HepG2 (cell line): Measurements from ENCODE around the gene AKAP12. TPM values are rescaled to one million over a fixed set of nuclear protein-coding genes. Genes with fewer than 3 reads are reported as not detected.

Experiments
- ATAC-seq: fragments of 200-7000 bp; cut with Tn5 transposase; 3 replicates; pipeline ENCODE4 v1.9.1; 2020; ENCODE audit warnings: mild to moderate bottlenecking, moderate library complexity
- BruUV-seq: library from RNA; stranded (reverse); fragments of 400-500 nt; replicated peaks from 2 replicates; lab custom pipeline; 2021; lab: Mats Ljungman, UMichigan
- CTCF ChIA-PET: fragments of 300-600 bp; formaldehyde crosslinking; extraction: SDS; loops from one replicate; lab custom pipeline; 2021; ENCODE audit warnings: low total read pairs, inconsistent platforms, low intra/inter-chr PET ratio; lab: Yijun Ruan, JAX
- POLR2A ChIA-PET: fragments of 350-600 bp; sonication (Branson Sonifier 250); formaldehyde crosslinking; loops from one replicate; lab custom pipeline; 2020; ENCODE audit warnings: antibody characterized with exemption, inconsistent platforms; lab: Yijun Ruan, JAX
- DNase-seq: peaks from one replicate; pipeline ENCODE4 v3.0.0-alpha.2; 2015; ENCODE audit warnings: low spot score
- FAIRE-seq: peaks from 3 replicates; lab custom pipeline; 2011; peaks lifted over from hg19 to GRCh38; lab: Jason Lieb, UNC
- H2AFZ ChIP-seq: one replicate; pipeline ENCODE4 v1.6.1; 2011; ENCODE audit warnings: low read length, inconsistent platforms
- H3K27ac ChIP-seq: fragments of 300-600 bp; 3 replicates; pipeline ENCODE4 v1.8.0; 2011; ENCODE audit warnings: mixed run types, mild to moderate bottlenecking, mixed read lengths, low read length, inconsistent platforms; ENCODE audit not compliant: insufficient read depth; ENCODE audit errors: extremely low read length
- H3K27me3 ChIP-seq, 2 experiments: fragments of 200-600 bp in 1 of 2; 2 replicates in 1 of 2; 3 replicates in 1 of 2; pipeline versions ENCODE4 v1.6.0 to v1.8.0; 2011; ENCODE audit warnings: low read length in 2 of 2, mild to moderate bottlenecking in 2 of 2, moderate library complexity in 2 of 2, inconsistent platforms in 1 of 2; ENCODE audit not compliant: insufficient read depth in 2 of 2, control insufficient read depth in 1 of 2
- H3K36me3 ChIP-seq, 2 experiments: fragments of 200-600 bp in 1 of 2; replicated peaks in 1 of 2; 2 replicates in 1 of 2; 3 replicates in 1 of 2; pipeline versions ENCODE4 v1.5.1 to v1.8.0; 2011; ENCODE audit warnings: low read length in 2 of 2, inconsistent platforms in 1 of 2; ENCODE audit not compliant: insufficient read depth in 2 of 2, control insufficient read depth in 1 of 2
- H3K4me1 ChIP-seq: 2 replicates; pipeline ENCODE4 v1.5.1; 2012; ENCODE audit warnings: low read length, inconsistent platforms; ENCODE audit not compliant: insufficient read depth
- H3K4me2 ChIP-seq: 2 replicates; pipeline ENCODE4 v1.6.0; 2011; ENCODE audit warnings: low read depth, low read length, inconsistent platforms
- H3K4me3 ChIP-seq, 3 experiments: fragments of 200-600 bp in 1 of 3; sonication (generic), shearing (Covaris generic) in 1 of 3; replicated peaks in 1 of 3; 2 replicates each; pipeline ENCODE4 v1.5.1; 2011 to 2016; ENCODE audit warnings: low read length in 3 of 3, inconsistent platforms in 2 of 3, low read depth in 2 of 3, mild to moderate bottlenecking in 2 of 3, control low read depth in 1 of 3, mixed read lengths in 1 of 3; ENCODE audit not compliant: insufficient read depth in 1 of 3
- H3K79me2 ChIP-seq: one replicate; pipeline ENCODE4 v1.6.1; 2011; ENCODE audit warnings: low read length, inconsistent platforms; ENCODE audit not compliant: insufficient read depth
- H3K9ac ChIP-seq: 2 replicates; pipeline ENCODE4 v1.6.0; 2011; ENCODE audit warnings: mild to moderate bottlenecking, low read depth, low read length, inconsistent platforms; ENCODE audit not compliant: insufficient read depth
- H3K9me3 ChIP-seq: 2 replicates; pipeline ENCODE4 v1.5.1; 2012; ENCODE audit warnings: mild to moderate bottlenecking, low read length
- H4K20me1 ChIP-seq: 2 replicates; pipeline ENCODE4 v1.6.0; 2011; ENCODE audit warnings: inconsistent platforms, mild to moderate bottlenecking, low read length, moderate library complexity; ENCODE audit not compliant: insufficient read depth
- IRF9 ChIP-seq: sonication (generic); formaldehyde crosslinking; IDR thresholded peaks from 2 replicates; pipeline ENCODE4 v1.8.0; 2022; ENCODE audit warnings: missing genetic modification reagents, mild to moderate bottlenecking, borderline replicate concordance
- NR2F2 ChIP-seq: IDR thresholded peaks from 2 replicates; pipeline ENCODE4 v1.6.1; 2012; ENCODE audit warnings: low read depth, inconsistent platforms, borderline replicate concordance
- ZNF350 ChIP-seq: sonication (generic); formaldehyde crosslinking; IDR thresholded peaks from 2 replicates; pipeline ENCODE4 v1.4.0; 2020; ENCODE audit warnings: mild to moderate bottlenecking, low read depth, missing genetic modification reagents, borderline replicate concordance
- ZNF644 ChIP-seq: IDR thresholded peaks from 2 replicates; pipeline ENCODE4 v1.6.1; 2016; ENCODE audit warnings: low read depth
- ZNF678 ChIP-seq: sonication (generic); formaldehyde crosslinking; IDR thresholded peaks from 2 replicates; pipeline ENCODE4 v1.4.0; 2020; ENCODE audit warnings: mild to moderate bottlenecking, missing genetic modification reagents
- ZSCAN5A ChIP-seq: sonication (generic); formaldehyde crosslinking; IDR thresholded peaks from 2 replicates; pipeline ENCODE4 v1.8.0; 2022; ENCODE audit warnings: mild to moderate bottlenecking, missing genetic modification reagents, borderline replicate concordance
- WGBS: methylation state at CpG from one replicate; pipeline ENCODE4 v1.1.6; 2017; ENCODE audit warnings: low lambda C conversion rate; 5-methylcytosine and 5-hydroxymethylcytosine counted together
- in situ Hi-C: cut with HindIII; loops from 2 replicates; pipeline ENCODE4 v1.10.0; 2017; ENCODE audit warnings: low pct_unique_long_range_greater_than_20kb; ENCODE audit not compliant: extremely low pct_ligation_motif_present
- intact Hi-C: fragments of 100-400 bp; cut with micrococcal nuclease; formaldehyde crosslinking; loops from one replicate; pipeline ENCODE4 v1.10.0; 2022; ENCODE audit not compliant: unreplicated experiment
- polyA plus RNA-seq, 8 experiments: library from polyadenylated mRNA; depleted of rRNA in 3 of 8; stranded (reverse) in 7 of 8; unstranded in 1 of 8; fragments of >200 nt; fragmentation: Illumina TruSeq in 4 of 8; extraction: Trizol in 4 of 8; gene quantifications; 2 replicates each; pipeline versions ENCODE4 v1.2.1 to v1.2.3, GENCODE V29; 2011 to 2016; ENCODE audit warnings: low read depth in 4 of 8, missing spikeins in 1 of 8, mixed read lengths in 1 of 8; ENCODE audit not compliant: insufficient read depth in 1 of 8
- total RNA-seq, 5 experiments: library from RNA; depleted of rRNA; stranded (reverse); fragments of >200 nt; fragmentation: Illumina TruSeq; extraction: Trizol; gene quantifications; 2 replicates each; pipeline ENCODE4 v1.2.3, GENCODE V29; 2016; ENCODE audit warnings: low read depth in 1 of 5

Gene AKAP12
- total and polyA plus RNA-seq, 2 of the 13 experiments (the other 11 are each of a cell fraction or from before 2014, with no cell fraction given): 10.6 to 19.0 TPM

DNA sequence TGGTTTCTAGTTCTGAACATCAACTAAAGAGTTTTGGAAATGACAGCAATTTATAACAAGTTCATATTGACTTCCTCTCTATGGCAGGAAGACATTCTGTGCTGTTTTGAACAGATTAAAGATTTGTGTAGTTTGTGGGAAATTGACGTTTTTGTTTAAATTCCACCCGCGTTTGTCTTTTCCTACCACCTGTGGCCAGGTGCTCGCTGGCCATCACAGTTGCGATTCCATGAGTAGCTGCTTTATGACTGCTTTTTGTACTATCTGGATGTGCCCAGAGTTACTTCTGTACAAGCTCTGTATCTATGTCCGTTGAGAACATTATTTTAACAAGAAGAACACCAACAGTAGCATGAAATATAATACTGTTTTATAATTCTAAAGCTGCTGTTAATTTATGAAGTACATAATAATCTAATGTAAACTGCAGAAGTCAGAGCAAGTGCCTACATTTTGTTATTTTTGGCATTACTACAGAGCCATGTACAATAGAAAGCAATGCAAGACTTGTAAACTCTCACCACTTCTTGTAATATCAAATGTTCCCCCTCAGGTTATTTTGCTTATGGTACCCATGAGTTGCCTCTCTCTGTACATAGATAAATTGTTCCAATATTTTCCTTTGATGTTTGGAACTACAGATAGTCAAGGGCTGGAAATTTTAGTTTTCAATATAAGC lies 118.1 kb downstream of the AKAP12 start:
- no peaks in the 10 kb centered on the region for H3K9me3 ChIP-seq
- 96% methylated on average over 6 of the region's 6 CpGs for WGBS
- intact Hi-C loops (no loop called here), in situ Hi-C loops (no loop called here)
- BruUV-seq: no TSS peak
- no peaks in the 10 kb centered on the region for H4K20me1 ChIP-seq
- DNase-seq (no peak), ATAC-seq (no peak), FAIRE-seq (no peak)
- no peak overlapping the region for H3K9ac ChIP-seq
- H3K79me2 ChIP-seq: no peaks in the 10 kb centered on the region
- POLR2A ChIA-PET: interaction anchor here (0.9 to 1.7 kb wide), 2 partner anchors 32 kb away, joined by 3 to 4 read pairs; no protein-coding TSS in a partner anchor
- TF ChIP-seq ZSCAN5A (CRISPR knock-in tag) (no peak), IRF9 (CRISPR knock-in tag) (no peak)
- CTCF ChIA-PET: no interaction called here
- H3K27me3 ChIP-seq: no peaks in the 10 kb centered on the region
- H3K4me1 ChIP-seq: peaks cover 6% of the 10 kb centered on the region; the same call in 1 of the 2 replicates
- H3K36me3 ChIP-seq: peaks cover 0 to 7% of the 10 kb centered on the region in 2 experiments; a peak in 1 of 5 replicates
- no peak overlapping the region for H3K4me2 ChIP-seq
- no peak overlapping the region for H3K27ac ChIP-seq
- H2AFZ ChIP-seq: no peak overlapping the region
- no peak overlapping the region for H3K4me3 ChIP-seq

DNA sequence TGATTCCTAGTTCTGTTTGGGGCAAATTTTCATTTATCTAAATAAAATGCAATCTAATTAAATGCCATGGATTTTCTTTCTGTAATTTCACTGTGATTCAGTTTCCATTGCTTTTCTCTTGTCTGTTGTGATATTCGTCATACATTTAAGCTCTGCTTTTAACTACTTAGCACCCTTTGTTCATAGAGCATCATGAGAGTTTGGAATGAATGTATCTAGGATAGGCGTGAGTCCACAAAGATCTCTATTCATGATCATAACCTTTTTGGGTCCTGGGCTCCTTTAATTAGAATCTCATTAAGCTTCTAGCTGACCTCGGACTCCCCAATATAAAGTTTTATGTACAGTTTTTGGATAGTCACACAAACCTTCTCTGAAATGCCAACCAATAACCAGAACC lies 118.7 kb downstream of the AKAP12 start:
- Histone ChIP-seq H3K27me3 (no peaks in the 10 kb centered on the region), H3K4me1 (peaks cover 12% of the 10 kb centered on the region; the same call in 1 of the 2 replicates), H4K20me1 (no peaks in the 10 kb centered on the region), H3K27ac (no peak overlapping the region), H3K79me2 (no peaks in the 10 kb centered on the region), H2AFZ (no peak overlapping the region), H3K4me2 (no peak overlapping the region), H3K9ac (no peak overlapping the region), H3K4me3 (no peak overlapping the region), H3K36me3 (peaks cover 0 to 7% of the 10 kb centered on the region in 2 experiments; a peak in 2 of 5 replicates)
- CTCF ChIA-PET: no interaction called here
- no peak for DNase-seq
- BruUV-seq: no TSS peak
- FAIRE-seq: no peak
- WGBS: 93% methylated on average over 3 of the region's 3 CpGs
- TF ChIP-seq NR2F2 (no peak), ZNF644 (CRISPR knock-in tag) (no peak), ZNF350 (no peak), ZNF678 (CRISPR knock-in tag) (no peak)
- TF ChIP-seq, all 625 proteins: peak for 0
- intact Hi-C loops: no loop called here
- no peak for ATAC-seq
- POLR2A ChIA-PET: interaction anchor here (0.9 to 1.7 kb wide), 2 partner anchors 31 to 33 kb away, joined by 3 to 4 read pairs; no protein-coding TSS in a partner anchor
- H3K9me3 ChIP-seq: no peaks in the 10 kb centered on the region
- in situ Hi-C loops: no loop called here
